GM18505 (cell line): Measurements from ENCODE around the gene RAD51B.

Experiments used
- ATAC-seq: cut with Tn5 transposase; IDR thresholded peaks from one replicate; pipeline ENCODE4 v1.9.1; 2021; ENCODE audit not compliant: unreplicated experiment
- POLR2A ChIP-seq: IDR thresholded peaks from 4 replicates; pipeline ENCODE4 v1.6.1; 2011; ENCODE audit warnings: borderline replicate concordance; ENCODE audit not compliant: insufficient read depth, insufficient read length; ENCODE audit errors: extremely low read depth

The RAD51B gene

DNA sequence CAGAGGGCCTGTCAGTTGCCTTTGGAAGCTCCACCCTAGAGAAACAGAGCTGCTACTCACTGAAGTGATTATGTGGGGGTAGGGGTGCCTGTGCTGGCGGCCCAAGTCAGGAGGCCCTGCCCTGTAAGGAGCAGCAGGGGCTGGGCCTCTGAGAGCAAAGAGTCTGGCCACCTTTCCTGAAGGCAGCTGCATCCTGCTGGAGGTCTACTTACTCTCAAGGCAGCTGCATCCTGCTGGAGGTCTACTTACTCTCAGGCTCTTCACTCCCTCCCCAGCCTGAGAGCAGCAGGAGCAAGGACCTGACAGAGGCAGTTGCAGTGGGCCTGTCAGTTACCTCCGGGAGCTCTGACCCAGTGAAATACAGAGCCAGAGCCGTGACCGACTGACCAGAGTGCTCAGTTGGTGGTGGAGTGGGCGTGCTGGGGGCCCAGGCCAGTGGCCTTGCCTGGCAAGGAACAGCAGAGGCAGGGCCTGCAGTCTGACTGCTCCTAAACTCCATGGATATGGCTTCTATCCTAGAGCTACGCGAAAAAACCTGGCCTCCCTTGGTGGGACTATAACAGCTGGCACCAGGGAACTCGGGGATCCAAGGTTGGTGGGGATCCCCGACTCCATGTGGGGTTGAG, 32.3 kb downstream of the RAD51B start:
- no peak for TF ChIP-seq POLR2A
- ATAC-seq = no peak

DNA sequence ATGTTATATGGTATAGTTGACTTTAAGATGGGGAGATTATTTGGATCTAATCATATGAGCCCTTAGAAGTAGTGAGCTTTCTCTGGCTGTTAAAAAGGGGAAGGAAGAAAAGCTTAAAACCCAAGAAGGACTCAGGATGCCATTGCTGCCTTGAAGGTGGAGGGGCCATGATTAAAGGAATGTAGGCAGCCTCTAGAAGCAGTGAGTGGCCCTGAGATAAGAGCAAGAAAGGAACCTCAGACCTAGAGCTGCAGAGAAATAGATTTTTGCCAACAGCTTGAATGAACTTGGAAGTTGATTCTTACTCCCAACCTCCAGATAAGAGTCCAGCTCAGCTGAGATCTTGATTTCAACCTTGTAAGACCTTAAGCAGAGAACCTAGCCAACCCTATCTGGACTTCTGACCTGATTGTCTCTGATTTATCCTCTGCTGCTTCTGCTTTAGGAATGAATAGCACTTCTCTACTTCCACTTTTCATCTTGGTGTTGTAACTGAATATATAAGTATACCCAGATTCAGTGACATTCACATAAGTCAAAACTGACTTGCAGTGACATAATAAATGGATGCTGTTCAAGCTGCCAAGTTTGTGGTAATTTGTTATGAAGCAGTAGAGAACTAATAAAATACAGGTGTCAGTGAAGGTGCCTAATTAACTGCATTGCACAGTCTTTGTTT, 33.5 kb downstream of the RAD51B start:
- ATAC-seq = no peak
- TF ChIP-seq POLR2A = no peak

DNA sequence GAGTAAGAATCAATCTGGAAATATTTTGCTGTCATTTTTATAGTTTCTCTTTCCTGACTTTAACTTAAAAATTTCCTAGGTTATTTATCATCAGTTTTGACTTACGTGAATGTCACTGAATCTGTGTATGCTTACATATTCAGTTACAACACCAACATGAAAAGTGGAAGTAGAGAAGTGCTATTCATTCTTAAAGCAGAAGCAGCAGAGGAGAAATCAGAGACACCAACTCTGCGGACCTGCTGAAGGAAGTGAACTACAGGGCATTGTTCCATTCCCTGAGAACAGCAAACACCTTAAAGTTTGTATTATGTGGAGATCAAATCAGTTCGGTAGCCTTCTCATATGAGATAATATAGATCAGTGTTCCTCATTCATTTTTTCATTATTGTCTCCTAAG, 34.1 kb downstream of the RAD51B start:
- no peak for TF ChIP-seq POLR2A
- no peak for ATAC-seq

DNA sequence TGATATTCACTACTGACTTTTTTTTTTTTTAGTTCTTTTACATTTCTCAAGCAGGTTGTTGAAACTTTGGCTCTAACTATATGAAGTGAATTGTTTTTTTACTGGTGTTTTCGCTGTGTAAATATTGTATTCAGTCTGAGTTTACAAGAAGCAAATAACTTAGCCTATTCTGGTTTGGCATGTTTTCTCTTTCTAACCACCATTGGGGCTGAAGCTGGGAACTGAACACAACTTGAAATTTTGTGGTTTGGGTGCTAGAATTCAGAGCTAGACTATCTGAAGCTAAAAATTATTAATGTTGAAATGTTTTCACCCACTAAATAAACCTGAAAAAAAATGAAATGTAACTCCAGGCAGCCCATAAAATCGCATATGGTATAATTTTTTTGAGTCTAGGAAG, 37.2 kb downstream of the RAD51B start:
- no peak for TF ChIP-seq POLR2A
- no peak for ATAC-seq

DNA sequence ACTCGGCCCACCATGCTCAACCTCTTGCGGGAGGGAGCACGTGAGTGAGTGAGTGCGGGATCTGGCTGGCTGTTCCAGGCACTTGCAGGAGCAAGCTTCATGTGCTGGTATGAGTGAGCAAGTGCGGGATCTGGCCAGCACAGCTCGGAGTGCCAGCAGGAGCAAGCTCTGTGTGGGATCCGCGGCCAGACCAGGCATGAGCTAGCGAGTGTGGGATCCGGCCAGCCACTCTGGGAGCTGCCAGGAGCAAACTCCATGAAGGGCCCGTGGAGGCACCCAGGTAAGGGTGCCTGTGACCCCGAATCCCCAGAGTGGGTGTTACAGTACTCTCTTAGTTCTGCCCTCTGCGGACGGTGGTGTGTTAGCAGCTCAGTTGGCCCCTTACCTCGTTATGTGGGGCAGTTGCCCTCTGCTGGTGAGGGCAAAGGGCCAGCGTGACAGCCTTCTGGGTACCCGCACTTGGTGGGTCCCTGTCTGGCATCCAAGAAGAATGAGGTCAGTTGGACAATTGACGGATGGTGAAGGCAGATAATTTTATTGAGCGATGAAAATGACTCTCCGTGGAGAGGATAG, 38.3 kb downstream of the RAD51B start:
- TF ChIP-seq POLR2A = no peak
- ATAC-seq = no peak

DNA sequence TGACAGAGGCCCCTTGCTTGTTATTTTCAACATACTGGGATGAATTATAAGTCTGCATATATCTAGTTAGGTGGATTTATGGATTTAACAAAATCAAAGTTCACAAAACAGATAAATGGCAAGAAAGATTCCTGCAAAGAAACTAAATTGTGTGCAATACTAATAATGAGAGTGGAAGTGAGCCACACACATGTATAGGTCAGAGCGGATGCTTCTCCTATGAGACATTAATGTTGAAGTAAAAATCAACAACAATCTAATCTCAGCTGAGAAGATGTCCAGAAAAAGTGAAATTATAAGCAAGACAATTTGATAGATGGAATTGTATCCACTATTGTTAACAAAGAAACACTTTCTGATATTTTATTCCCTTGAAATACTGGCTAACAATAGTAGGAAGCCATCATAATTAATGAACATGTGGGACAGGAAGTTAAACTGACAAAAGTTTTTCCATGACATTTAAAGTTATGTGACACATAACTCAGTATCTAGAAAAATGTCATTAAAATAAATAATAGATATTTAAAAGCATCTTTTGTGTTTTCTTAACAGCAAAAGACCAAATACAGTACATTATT, 39.7 kb downstream of the RAD51B start:
- TF ChIP-seq POLR2A = no peak
- ATAC-seq = no peak

DNA sequence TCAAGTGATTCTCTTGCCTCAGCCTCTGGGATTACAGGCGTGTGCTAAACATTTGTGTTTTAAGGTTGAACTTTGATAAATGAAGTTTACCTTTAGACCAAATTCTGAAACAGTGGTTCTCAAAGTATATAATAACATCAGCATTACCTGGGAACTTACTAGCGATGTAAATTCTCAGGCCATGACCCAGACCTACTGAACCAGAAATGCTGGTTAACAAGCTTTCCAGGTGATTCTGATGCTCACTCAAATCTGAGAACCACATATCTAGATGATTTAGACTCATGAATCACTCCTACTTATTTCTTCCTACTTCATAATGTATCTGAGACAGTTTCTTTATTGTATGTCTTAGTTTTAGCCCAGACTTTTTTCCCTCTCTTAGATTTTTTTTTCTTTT, 43.6 kb downstream of the RAD51B start:
- TF ChIP-seq POLR2A = no peak
- no peak for ATAC-seq

DNA sequence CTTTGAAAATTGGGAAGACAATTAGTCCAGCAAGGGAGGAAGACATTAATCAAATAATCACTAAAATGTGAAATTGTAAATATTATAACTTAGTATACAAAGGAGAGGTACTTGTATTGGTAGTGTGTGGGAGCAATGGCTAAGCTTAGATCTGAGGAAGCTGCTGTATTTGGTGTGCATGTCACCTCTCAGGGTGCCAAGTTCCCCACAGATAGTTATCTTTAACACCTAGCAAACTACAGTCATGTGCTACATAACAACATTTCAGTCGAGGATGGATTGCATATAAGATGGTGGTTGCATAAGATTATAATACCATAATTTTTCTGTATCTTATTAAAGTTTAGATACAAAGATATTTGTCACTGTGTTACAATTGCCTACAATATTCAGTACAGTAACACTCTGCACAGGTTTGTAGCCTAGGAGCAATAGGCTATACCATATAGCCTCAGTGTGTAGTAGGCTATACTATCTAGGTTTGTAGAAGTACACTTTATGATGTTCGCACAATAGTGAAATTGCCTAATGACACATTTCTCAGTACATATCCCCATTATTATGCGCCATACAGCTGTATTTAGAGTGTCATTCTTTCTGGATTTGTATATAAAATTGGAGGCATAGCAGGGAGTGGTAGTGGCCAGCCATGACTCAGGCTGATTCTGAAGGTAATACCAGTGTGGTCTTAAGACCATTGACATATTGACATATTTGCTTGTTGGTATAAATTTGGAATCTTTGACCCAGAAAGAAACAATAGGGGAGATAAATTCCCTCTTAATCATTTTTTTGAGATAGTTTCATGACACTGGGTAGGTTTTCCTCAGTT, 55.8 kb downstream of the RAD51B start:
- ATAC-seq = no peak
- TF ChIP-seq POLR2A = no peak

DNA sequence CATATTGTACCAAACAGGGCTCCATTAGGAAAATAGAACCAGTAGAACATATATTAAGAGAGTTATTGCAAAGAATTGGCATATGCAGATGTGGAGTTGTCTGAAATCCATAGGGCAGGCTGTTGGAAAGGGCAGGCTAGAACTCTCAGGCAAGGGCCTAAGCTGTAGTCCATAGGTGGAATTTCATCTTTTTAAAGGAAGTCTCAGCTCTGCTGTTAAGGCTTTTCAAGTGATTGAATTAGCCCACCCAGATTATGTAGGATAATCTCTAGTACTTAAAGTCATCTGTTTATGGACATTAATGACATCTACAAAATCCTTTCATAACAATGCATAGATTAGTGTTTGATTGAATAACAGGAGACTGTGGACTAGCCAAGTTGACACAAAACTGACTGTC, 59.4 kb downstream of the RAD51B start:
- TF ChIP-seq POLR2A = no peak
- ATAC-seq = no peak

DNA sequence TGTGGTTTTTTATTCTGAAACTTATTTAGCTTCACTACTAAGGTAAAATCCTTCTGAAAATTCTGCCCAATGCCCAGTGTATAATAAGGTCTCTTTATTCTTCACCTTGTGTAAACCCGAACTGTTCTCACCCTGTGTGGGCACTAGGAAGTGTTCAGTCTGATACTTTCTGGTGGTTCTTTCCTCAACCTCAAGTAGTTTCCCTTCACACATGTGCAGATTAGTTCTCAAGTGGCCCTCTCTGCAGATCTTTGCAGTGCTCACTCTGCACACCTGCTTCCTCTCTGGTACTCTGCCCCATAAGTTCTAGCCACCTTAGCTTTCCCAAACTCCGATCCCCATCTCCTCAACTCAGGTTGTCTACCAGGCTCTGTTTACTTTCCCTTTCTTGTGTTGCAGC, 61.6 kb downstream of the RAD51B start:
- peak; percentile 94 for ATAC-seq
- no peak for TF ChIP-seq POLR2A

DNA sequence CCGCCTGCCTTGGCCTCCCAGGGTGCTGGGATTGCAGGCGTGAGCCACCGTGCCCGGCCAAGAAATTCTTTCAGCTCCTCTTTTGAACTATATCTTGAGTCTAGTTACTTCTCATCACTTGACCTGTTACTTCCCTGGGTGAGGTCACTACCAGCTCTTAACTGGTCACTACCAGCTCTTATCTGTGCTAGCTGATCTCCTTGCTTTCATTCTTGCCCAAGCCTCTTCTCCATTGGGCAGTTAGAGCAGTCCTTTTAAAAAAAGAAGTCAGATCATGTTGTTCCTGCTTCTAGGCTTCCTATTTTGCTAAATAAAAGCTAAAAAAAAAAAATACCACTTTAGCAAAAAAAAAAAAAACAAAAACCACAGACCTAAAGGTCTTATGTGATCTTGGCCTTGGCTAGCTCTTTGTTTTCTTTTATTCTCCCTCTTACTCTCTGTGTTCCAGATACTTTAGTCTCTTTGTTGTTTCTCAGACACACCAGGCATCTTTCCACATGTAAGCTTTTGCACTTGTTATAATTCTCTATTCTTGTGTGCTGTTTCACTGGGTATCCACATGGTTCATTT, 63.5 kb downstream of the RAD51B start:
- ATAC-seq = no peak

DNA sequence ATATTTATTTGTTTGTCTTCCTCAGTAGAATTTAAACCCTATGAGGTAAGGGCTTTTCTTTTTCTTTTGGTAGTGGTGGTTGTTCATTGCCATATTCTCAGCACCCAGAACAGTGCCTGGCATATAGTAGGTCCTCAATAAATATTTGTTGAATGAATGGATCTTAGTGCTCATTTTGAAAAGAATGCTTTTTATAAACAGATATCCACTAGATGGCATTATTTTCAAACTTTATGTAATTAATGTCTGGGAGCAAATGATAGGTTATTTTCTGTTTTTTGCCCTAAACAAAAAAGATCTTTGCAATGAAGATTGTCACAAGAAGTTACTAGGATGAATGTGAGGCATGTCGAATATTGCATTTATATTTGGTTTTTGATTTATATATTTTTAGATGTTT, 64.1 kb downstream of the RAD51B start:
- ATAC-seq = no peak
- no peak for TF ChIP-seq POLR2A

More for the DNA sequence above, 63.5 kb downstream of the RAD51B start:
- TF ChIP-seq POLR2A = no peak

DNA sequence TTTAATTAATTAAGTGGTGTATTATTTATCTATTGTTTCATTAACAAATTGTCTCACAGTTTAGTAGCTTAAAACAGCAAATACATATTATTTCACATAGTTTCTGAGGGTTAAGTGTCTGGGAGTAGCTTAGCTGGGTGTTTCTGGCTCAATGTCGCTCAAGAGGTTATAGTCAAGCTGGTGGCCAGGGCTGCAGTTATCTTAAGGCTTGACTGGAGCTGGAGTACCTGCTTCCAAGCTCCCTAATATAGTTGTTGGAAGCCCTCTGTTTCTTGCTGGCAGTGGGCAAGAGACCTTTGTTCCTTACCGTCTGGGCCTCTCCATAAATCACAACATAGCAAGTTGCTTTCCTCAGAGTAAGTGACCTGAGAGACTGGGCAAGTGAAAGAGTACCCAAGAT, 66.6 kb downstream of the RAD51B start:
- ATAC-seq = no peak
- no peak for TF ChIP-seq POLR2A
